ENCODE results near the gene TATDN2. TPM values are rescaled to one million over a fixed set of nuclear protein-coding genes. Genes with fewer than 3 reads are reported as not detected.

Gene TATDN2
- total RNA-seq (10 to 100 TPM; 56.8 to 63.7 TPM), total RNA-seq (24.6 to 35.8 reads per million in 2 donors)

DNA sequence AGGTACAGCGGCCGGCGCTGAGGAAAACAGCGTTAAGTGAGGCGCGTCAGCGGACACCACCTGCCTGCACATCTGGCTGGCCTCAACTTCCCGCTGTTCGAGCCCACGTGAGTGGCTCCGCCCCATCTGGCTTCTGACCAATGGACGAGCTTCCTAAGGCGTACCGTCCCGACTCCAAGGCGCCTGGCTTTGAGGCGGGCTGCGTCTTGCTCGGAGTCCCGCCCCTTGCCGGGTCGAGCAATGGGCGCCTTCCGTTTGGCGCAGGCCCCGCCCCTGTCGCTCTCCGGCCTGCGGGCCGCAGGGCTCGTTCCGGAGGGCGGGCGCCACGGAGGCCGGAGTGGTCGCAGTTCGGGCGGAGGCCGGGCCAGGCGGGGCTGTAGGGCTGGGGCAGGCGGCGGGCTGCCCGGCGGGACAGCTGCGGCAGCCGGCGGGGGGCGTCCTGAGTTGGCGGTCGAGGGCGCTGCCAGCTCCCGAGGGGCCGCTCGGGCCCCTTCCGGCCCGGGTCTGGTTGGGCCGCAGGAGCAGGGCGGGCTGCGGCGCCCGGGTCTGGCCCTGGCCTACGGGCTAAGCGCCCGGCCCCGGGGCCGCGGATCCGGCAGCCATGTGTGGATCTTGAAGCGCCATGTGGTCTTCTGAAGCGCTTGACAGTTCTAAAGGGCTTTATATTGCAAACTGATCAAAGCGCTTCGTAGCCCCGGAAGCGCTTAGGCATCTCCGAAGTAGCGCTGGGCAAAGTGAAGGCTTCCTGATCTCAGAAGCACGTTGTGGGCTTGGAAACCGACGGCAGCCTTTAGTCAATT is at the start of gene TATDN2:
Gene TATDN2, plus strand, starts transcription at position 276 of the 800 bp plus-strand sequence. CDS start 742 bp downstream, outside the sequence.
- peak; percentile 84 to 90 (median 88) for DNase-seq

GRCh38 chr3:10198761-10199649 is 49.3 kb upstream of the TATDN2 start:
- ATAC-seq (peak; percentile 83), DNase-seq (peak; percentile 54 to 68 (median 67))
- peaks cover 52% of the 10 kb centered on the region for H3K4me1 Mint-ChIP-seq
- H3K27ac Mint-ChIP-seq = peak overlapping the region; percentile 100
- H3K27me3 Mint-ChIP-seq = no peaks in the 10 kb centered on the region
- H3K9me3 ChIP-seq (ENCODE audit: control insufficient read depth, low read length, poor library complexity, severe bottlenecking) = no peaks in the 10 kb centered on the region
- peak overlapping the region; percentile 82 for H3K4me3 Mint-ChIP-seq
- peaks cover 8% of the 10 kb centered on the region for H3K36me3 Mint-ChIP-seq (ENCODE audit: low read depth)

More for the DNA sequence above, at the start of gene TATDN2:
- H3K27me3 Mint-ChIP-seq = no peaks in the 10 kb centered on the region
- H3K36me3 Mint-ChIP-seq (ENCODE audit: low read depth) = peaks cover 5% of the 10 kb centered on the region
- ATAC-seq = peak; percentile 95
- peak within 1 kb of the TSS; percentile 98 for H3K4me3 Mint-ChIP-seq
- peak within 1 kb of the TSS; percentile 96 for H3K27ac Mint-ChIP-seq
- no peaks in the 10 kb centered on the region for H3K9me3 ChIP-seq (ENCODE audit: control insufficient read depth, low read length, poor library complexity, severe bottlenecking)
- peaks cover 36% of the 10 kb centered on the region for H3K4me1 Mint-ChIP-seq

DNA sequence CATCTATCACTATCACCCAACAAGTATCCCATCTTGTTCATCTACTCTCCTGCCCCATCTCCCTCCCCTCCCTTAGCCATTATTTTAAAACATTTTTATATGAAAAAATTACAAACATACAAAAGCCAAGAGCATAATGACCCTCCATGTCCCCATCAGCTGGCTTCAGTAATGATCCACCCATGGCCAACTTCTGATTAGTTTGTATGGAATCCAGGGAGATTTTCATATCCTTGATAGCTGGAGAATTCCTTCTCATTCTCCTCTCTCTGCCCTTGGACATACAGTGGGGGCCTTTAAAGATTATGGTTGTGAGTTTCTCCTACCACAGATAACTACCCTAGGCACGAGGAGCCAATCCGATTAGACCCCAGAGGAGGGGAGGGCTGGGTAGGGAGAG is 43.3 kb upstream of the TATDN2 start:
- Mint-ChIP-seq H3K4me1 (peaks cover 19% of the 10 kb centered on the region), H3K27me3 (no peaks in the 10 kb centered on the region), H3K4me3 (no peak overlapping the region), H3K27ac (no peak overlapping the region), H3K36me3 (ENCODE audit: low read depth) (peaks cover 8% of the 10 kb centered on the region)
- no peaks in the 10 kb centered on the region for H3K9me3 ChIP-seq (ENCODE audit: control insufficient read depth, low read length, poor library complexity, severe bottlenecking)
- ATAC-seq (no peak), DNase-seq (no peak)

GRCh38 chr3:10205451-10206165 is 42.7 kb upstream of the TATDN2 start:
- H3K4me3 Mint-ChIP-seq = no peak overlapping the region
- DNase-seq (no peak), ATAC-seq (no peak)
- H3K9me3 ChIP-seq (ENCODE audit: control insufficient read depth, low read length, poor library complexity, severe bottlenecking) = no peaks in the 10 kb centered on the region
- H3K27me3 Mint-ChIP-seq = no peaks in the 10 kb centered on the region
- peaks cover 8% of the 10 kb centered on the region for H3K36me3 Mint-ChIP-seq (ENCODE audit: low read depth)
- H3K27ac Mint-ChIP-seq = no peak overlapping the region
- peaks cover 19% of the 10 kb centered on the region for H3K4me1 Mint-ChIP-seq

- H3K4me3 Mint-ChIP-seq = no peak overlapping the region
- no peaks in the 10 kb centered on the region for H3K27me3 Mint-ChIP-seq
- no peak overlapping the region for H3K27ac Mint-ChIP-seq
- peaks cover 5% of the 10 kb centered on the region for H3K36me3 Mint-ChIP-seq (ENCODE audit: low read depth)
- DNase-seq = no peak
- ATAC-seq = no peak
- peaks cover 17% of the 10 kb centered on the region for H3K4me1 Mint-ChIP-seq
- no peaks in the 10 kb centered on the region for H3K9me3 ChIP-seq (ENCODE audit: control insufficient read depth, low read length, poor library complexity, severe bottlenecking)
These were observed 42.1 kb upstream of the TATDN2 start for GRCh38 chr3:10206166-10206511.

DNA sequence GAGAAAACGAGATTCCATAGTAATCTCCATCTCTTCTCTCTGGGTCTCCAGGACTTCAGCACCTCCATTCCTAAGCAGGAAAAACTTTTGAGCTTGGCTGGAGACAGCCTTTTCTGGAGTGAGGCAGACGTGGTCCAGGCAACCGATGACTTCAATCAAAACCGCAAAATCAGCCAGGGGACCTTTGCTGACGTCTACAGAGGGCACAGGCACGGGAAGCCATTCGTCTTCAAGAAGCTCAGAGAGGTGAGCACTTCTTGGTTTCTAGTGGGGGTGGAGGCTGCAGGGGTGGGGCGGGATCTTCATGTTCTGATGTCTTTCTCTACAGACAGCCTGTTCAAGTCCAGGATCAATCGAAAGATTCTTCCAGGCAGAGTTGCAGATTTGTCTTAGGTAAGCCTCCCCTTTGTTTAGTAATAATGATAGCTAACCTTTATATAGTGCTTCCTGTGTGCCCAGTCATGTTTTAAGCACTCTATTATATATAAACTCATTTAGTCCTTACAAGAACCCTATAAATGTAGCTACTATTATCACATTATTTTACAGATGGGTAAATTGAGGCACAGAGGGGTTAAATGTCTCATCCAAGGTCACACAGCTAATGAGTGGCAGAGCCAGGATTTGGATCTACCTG is 35.0 kb upstream of the TATDN2 start:
- H3K9me3 ChIP-seq (ENCODE audit: control insufficient read depth, low read length, poor library complexity, severe bottlenecking) = no peaks in the 10 kb centered on the region
- Mint-ChIP-seq H3K36me3 (ENCODE audit: low read depth) (peaks cover 3% of the 10 kb centered on the region), H3K27me3 (no peaks in the 10 kb centered on the region), H3K4me1 (peaks cover 12% of the 10 kb centered on the region), H3K27ac (peak overlapping the region; percentile 72), H3K4me3 (no peak overlapping the region)
- DNase-seq (no peak), ATAC-seq (peak; percentile 66)

- H3K36me3 Mint-ChIP-seq (ENCODE audit: low read depth) = peaks cover 3% of the 10 kb centered on the region
- DNase-seq (no peak), ATAC-seq (no peak)
- peak overlapping the region; percentile 74 for H3K27ac Mint-ChIP-seq
- H3K4me3 Mint-ChIP-seq = no peak overlapping the region
- peaks cover 15% of the 10 kb centered on the region for H3K4me1 Mint-ChIP-seq
- no peaks in the 10 kb centered on the region for H3K9me3 ChIP-seq (ENCODE audit: control insufficient read depth, low read length, poor library complexity, severe bottlenecking)
- no peaks in the 10 kb centered on the region for H3K27me3 Mint-ChIP-seq
These were observed 32.5 kb upstream of the TATDN2 start for GRCh38 chr3:10215578-10216368.

- DNase-seq (no peak), ATAC-seq (no peak)
- peaks cover 19% of the 10 kb centered on the region for H3K4me1 Mint-ChIP-seq
- no peak overlapping the region for H3K4me3 Mint-ChIP-seq
- peak overlapping the region; percentile 54 for H3K27ac Mint-ChIP-seq
- peaks cover 3% of the 10 kb centered on the region for H3K36me3 Mint-ChIP-seq (ENCODE audit: low read depth)
- H3K9me3 ChIP-seq (ENCODE audit: control insufficient read depth, low read length, poor library complexity, severe bottlenecking) = no peaks in the 10 kb centered on the region
- H3K27me3 Mint-ChIP-seq = no peaks in the 10 kb centered on the region
These were observed 30.9 kb upstream of the TATDN2 start for GRCh38 chr3:10217359-10217758.

DNA sequence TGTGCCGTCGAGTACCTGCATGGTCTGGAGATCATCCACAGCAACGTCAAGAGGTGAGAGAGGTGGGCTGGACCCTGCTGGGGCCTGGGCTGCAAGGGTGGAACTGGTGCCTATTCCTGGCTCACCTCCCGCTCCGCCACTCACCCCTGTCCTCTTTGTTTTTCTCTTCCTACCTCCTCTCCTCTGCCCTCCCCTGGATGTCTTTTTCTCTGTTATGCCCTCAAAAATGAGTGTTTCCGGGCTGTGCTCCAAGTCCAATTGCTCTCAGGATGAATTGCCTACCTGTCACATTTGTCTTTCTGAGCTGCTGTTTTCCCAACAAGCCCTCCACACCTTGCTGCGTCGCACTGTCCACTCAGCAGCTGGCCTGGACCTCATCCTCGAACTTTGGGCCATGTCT is 28.5 kb upstream of the TATDN2 start:
- ATAC-seq (no peak), DNase-seq (no peak)
- Mint-ChIP-seq H3K36me3 (ENCODE audit: low read depth) (peaks cover 5% of the 10 kb centered on the region), H3K4me3 (no peak overlapping the region), H3K4me1 (peaks cover 33% of the 10 kb centered on the region), H3K27ac (peak overlapping the region; percentile 90), H3K27me3 (no peaks in the 10 kb centered on the region)
- H3K9me3 ChIP-seq (ENCODE audit: control insufficient read depth, low read length, poor library complexity, severe bottlenecking) = no peaks in the 10 kb centered on the region

- H3K36me3 Mint-ChIP-seq (ENCODE audit: low read depth) = peaks cover 3% of the 10 kb centered on the region
- peak overlapping the region; percentile 90 for H3K27ac Mint-ChIP-seq
- ATAC-seq (peak; percentile 79), DNase-seq (peak in 2 of 3 donors; percentile 23 to 44)
- H3K4me1 Mint-ChIP-seq = peaks cover 44% of the 10 kb centered on the region
- no peak overlapping the region for H3K4me3 Mint-ChIP-seq
- no peaks in the 10 kb centered on the region for H3K27me3 Mint-ChIP-seq
- no peaks in the 10 kb centered on the region for H3K9me3 ChIP-seq (ENCODE audit: control insufficient read depth, low read length, poor library complexity, severe bottlenecking)
These were observed 24.3 kb upstream of the TATDN2 start for GRCh38 chr3:10223676-10224639.
